Calu3 (cell line): ENCODE measurements around the gene SGSM2. TPM values are rescaled to one million over a fixed set of nuclear protein-coding genes. Genes with fewer than 3 reads are reported as not detected.

ENCODE experiments used
- BruUV-seq: library from RNA; stranded (reverse); fragments of 400-500 nt; replicated peaks from 2 replicates; lab custom pipeline; 2021; lab: Mats Ljungman, UMichigan
- CTCF ChIA-PET: fragments of 300-600 bp; sonication (Branson Sonifier 250); formaldehyde crosslinking; loops from one replicate; lab custom pipeline; 2022; ENCODE audit warnings: antibody characterized with exemption; lab: Charles Lee
- DNase-seq: peaks from one replicate; pipeline ENCODE4 v3.0.0; 2022
- H3K27ac Mint-ChIP-seq: one replicate; pipeline ENCODE4 v1.8.0; 2022; ENCODE audit warnings: mixed read lengths; ENCODE audit not compliant: unreplicated experiment
- H3K27me3 Mint-ChIP-seq: one replicate; pipeline ENCODE4 v1.8.0; 2022; ENCODE audit warnings: mixed read lengths; ENCODE audit not compliant: unreplicated experiment
- H3K36me3 Mint-ChIP-seq: one replicate; pipeline ENCODE4 v1.8.0; 2022; ENCODE audit warnings: mild to moderate bottlenecking, moderate library complexity, mixed read lengths; ENCODE audit not compliant: insufficient read depth, unreplicated experiment
- H3K4me1 Mint-ChIP-seq: one replicate; pipeline ENCODE4 v1.8.0; 2022; ENCODE audit warnings: mild to moderate bottlenecking, low read depth, mixed read lengths; ENCODE audit not compliant: unreplicated experiment
- H3K4me3 Mint-ChIP-seq: one replicate; pipeline ENCODE4 v1.8.0; 2022; ENCODE audit warnings: mild to moderate bottlenecking, low read depth, moderate library complexity, mixed read lengths; ENCODE audit not compliant: unreplicated experiment
- H3K9me3 Mint-ChIP-seq: one replicate; pipeline ENCODE4 v1.8.0; 2022; ENCODE audit warnings: low read depth, mixed read lengths; ENCODE audit not compliant: unreplicated experiment
- CTCF ChIP-seq: fragments of 200-600 bp; IDR thresholded peaks from one replicate; pipeline ENCODE4 v1.8.0; 2022; ENCODE audit warnings: antibody characterized with exemption; ENCODE audit not compliant: unreplicated experiment
- intact Hi-C: fragments of 100-400 bp; cut with micrococcal nuclease; formaldehyde crosslinking; loops from one replicate; pipeline ENCODE4 v1.10.0; 2022; ENCODE audit not compliant: unreplicated experiment
- total RNA-seq: library from RNA; stranded (reverse); gene quantifications from 2 replicates; pipeline ENCODE4 v1.2.3, GENCODE V29; 2022

SGSM2 gene
- total RNA-seq, 1 experiment from 2014 or later: 54.9 TPM

DNA sequence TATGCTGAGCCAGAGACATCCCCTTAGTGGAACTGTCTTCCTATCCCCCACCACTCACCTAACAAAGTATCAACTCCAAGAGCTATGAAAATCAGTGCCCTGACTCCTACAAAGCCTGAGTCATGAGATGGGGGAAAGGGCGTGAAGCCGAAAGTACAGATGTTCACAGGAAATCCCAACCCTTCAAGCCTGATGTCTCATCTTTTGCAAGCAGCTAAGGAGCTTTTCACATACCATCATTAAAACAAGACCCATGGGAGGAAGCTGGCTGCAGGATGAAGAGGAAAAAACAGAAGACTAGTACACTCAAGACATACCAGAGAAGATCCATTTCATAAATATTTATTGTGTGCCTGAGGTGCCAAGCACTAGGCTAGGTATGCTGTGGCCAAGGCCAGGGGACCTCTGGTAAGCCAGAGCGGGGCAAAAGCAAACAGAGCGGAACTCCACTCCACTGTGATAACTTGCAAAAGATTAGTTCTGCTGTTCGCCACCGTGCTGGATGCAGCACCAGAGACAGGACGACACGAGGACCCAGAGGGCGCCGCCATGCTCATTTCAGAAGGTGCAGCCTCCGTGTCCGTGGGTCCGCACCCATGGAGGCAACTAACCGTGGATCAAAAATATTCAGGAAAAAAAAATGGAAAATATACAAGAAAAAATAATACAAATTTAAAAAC is 68.1 kb downstream of the SGSM2 start:
- peaks cover 38% of the 10 kb centered on the region for H3K4me1 Mint-ChIP-seq
- TF ChIP-seq CTCF: no peak
- peak overlapping the region; percentile 90 for H3K27ac Mint-ChIP-seq
- intact Hi-C loops: no loop called here
- CTCF ChIA-PET: interaction anchor here (0.7 to 1.5 kb wide), 2 partner anchors 14 to 574 kb away, joined by 3 to 13 read pairs; no protein-coding TSS in a partner anchor
- no peak for DNase-seq
- H3K36me3 Mint-ChIP-seq: peaks cover 40% of the 10 kb centered on the region
- BruUV-seq: no TSS peak
- no peaks in the 10 kb centered on the region for H3K9me3 Mint-ChIP-seq
- H3K27me3 Mint-ChIP-seq: no peaks in the 10 kb centered on the region
- H3K4me3 Mint-ChIP-seq: no peak overlapping the region

GRCh38 chr17:2406271-2406902 is 69.1 kb downstream of the SGSM2 start:
- TSS peak; percentile 84 for BruUV-seq
- intact Hi-C loops: no loop called here

DNA sequence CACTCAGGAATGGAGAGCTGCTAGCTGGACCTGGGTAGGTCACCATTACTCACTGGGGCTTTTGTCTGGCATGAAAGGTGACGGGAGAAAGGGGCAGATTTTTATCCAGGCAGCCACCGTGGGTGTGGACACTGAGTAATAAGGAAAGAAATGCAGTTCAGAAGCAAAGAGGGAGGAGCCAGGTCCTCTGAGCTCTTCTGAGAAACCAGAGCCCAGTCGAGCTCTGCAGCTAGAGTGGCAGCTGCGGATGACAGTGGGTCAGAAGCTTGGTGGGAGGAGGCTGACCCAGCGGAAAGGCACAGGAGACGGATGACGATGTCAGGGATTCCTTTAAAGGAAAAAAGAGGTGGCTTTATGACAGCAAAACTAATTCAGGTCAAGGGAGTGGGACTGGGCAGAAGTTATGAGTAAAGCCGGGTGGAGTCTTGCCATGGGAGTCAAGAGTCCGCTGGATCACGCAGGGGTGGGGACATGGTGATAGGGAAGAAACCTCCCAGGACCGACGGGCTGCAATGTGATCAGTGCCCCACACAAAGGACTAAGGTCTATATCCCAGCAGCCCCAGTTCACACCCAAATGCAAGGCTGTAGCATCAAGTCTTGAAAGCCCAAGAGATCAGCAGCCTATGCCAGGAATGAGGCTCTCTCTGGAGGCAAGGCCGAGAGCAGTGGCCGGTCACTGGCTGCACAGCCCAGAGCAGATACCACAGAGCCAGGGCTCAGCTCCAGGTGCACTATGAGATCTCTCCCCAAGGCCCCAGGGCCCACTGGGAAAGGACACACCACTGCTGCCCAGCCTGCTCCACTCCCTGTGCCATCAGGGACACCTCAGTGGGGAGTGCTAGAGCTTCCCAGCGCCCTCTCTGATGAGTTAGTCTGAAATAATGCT is 69.8 kb downstream of the SGSM2 start:
- no peak for TF ChIP-seq CTCF
- intact Hi-C loops: no loop called here
- peak; percentile 77 for DNase-seq
- Mint-ChIP-seq H3K4me1 (peaks cover 38% of the 10 kb centered on the region), H3K4me3 (peak overlapping the region; percentile 60), H3K36me3 (peaks cover 30% of the 10 kb centered on the region), H3K27me3 (no peaks in the 10 kb centered on the region), H3K27ac (peak overlapping the region; percentile 94), H3K9me3 (no peaks in the 10 kb centered on the region)
- no TSS peak for BruUV-seq
- CTCF ChIA-PET: interaction anchor here (0.6 to 2.2 kb wide), 4 partner anchors 9 to 244 kb away, joined by 5 to 13 read pairs (median 8); no protein-coding TSS in a partner anchor

More at GRCh38 chr17:2406271-2406902, 69.1 kb downstream of the SGSM2 start:
- peaks cover 38% of the 10 kb centered on the region for H3K4me1 Mint-ChIP-seq
- H3K4me3 Mint-ChIP-seq: peak overlapping the region; percentile 60
- no peaks in the 10 kb centered on the region for H3K27me3 Mint-ChIP-seq
- H3K36me3 Mint-ChIP-seq: peaks cover 36% of the 10 kb centered on the region
- H3K27ac Mint-ChIP-seq: peak overlapping the region; percentile 94
- TF ChIP-seq CTCF: no peak
- CTCF ChIA-PET: interaction anchor here (1.2 to 2.2 kb wide), 3 partner anchors 10 to 23 kb away, joined by 5 to 13 read pairs (median 12); no protein-coding TSS in a partner anchor
- no peak for DNase-seq
- no peaks in the 10 kb centered on the region for H3K9me3 Mint-ChIP-seq

DNA sequence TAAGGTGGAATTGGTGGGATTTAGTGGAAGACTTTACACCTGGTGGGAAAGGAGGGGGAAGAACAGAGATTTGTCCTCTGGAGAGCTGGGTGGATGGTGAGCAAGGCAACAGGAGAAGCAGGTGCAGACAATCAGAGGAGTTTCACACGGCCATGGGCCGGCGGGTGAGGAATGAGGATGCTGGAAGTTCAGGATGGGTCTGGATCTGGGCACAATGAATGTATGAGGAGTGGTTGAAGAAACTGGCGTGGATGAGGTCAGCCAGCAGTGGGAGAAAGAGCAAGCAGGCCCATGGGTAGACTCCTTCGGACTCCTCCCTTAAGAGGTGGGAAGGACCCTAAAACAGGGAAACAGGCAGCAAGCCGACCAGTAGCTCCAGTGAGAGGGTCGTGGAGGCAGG is 73.7 kb downstream of the SGSM2 start:
- intact Hi-C loops: no loop called here
- no peak overlapping the region for H3K27ac Mint-ChIP-seq

More for the DNA sequence above, 73.7 kb downstream of the SGSM2 start:
- Mint-ChIP-seq H3K36me3 (peaks cover 25% of the 10 kb centered on the region), H3K27me3 (no peaks in the 10 kb centered on the region), H3K4me3 (no peak overlapping the region), H3K4me1 (peaks cover 14% of the 10 kb centered on the region), H3K9me3 (no peaks in the 10 kb centered on the region)
- BruUV-seq: no TSS peak
- CTCF ChIA-PET: interaction anchor here (1.3 kb wide), 1 partner anchor 9 kb away, joined by 4 read pairs; no protein-coding TSS in a partner anchor
- DNase-seq: no peak
- TF ChIP-seq CTCF: no peak
